Kidney tubule cell (primary cell): ENCODE measurements around the gene LRRC4.

ENCODE experiments used
- DNase-seq: peaks from one replicate; pipeline ENCODE4 v3.0.0-alpha.2; 2018; ENCODE audit warnings: low spot score

The LRRC4 gene

DNA sequence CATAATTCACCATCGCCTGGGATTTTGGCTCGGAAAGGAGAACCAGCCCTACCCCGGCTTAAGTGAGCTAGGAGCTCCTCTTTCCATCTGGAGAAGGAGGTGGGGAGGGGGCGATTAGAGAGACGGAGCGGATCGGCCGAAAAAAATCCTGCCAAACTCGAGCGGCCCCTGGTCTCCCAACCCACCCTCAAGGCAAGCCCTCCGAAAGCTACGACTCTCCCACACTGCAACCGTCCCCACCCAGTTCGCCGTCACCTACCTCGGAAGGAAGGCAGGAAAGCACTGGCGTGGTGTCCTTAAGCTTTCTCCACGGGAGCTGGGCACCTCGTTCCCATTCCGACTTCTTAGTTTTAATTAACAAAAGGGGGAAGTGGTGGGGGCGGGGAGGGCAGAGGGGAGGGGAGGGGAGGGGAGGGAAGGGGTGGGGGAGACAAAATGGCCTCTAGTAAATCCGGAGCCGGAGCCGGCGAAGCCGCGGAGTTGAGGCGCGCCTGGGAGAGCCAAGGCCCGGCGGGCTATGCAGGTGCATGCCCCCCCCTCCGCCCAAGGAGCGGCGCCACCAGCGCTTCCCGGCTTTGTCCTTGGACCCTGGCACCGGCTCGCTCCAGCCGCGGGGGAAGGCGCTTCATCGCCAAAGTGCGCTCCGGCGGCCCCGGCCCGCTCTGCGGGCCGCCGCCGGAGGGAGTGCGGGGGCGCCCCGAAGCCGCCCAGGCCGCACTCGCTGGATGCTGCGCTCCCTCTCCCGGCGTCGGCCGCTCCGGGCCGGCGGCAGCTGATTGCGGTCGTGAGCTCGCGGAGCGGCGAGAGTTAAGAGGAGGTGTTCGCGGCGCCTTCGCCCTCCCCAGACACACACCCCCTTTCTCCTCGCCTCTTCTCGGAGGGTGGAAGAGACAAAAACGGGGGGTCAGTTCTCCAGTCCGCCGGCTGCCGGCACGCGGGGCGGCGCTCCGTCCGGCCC is at the start of gene LRRC4:
LRRC4 (minus strand) TSS at position 784 of the 958 bp plus-strand sequence. CDS start 797 bp downstream, outside the sequence.
- peak; percentile 50 for DNase-seq

- no peak for DNase-seq
These were observed 48.9 kb upstream of the LRRC4 start for GRCh38 chr7:128080169-128080568.

- no peak for DNase-seq
These were observed 47.1 kb upstream of the LRRC4 start for GRCh38 chr7:128078309-128078708.

DNA sequence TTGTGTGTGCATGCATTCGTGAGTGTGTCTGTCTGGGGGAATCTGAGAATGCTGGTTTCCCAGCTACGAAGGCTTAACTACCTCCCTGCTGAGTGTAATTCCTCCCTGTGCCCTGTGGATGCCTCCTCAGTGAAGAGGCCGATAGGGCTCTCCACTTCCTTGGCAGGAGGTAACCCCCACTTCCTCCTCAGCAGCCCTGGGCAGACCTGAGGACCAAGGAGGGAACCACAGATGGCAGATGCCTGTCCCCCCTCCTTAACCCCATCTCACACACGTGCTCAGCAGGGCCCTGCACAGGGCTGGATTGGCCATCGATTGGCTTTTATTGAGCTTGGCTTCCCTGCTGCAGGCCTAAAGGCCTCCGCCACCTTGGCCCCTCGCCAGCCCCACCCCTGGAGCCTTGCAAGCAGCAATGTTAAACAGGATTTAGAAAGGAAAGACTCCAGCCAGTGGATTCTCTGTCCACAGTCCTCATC is 45.6 kb upstream of the LRRC4 start:
- DNase-seq, result no peak

DNA sequence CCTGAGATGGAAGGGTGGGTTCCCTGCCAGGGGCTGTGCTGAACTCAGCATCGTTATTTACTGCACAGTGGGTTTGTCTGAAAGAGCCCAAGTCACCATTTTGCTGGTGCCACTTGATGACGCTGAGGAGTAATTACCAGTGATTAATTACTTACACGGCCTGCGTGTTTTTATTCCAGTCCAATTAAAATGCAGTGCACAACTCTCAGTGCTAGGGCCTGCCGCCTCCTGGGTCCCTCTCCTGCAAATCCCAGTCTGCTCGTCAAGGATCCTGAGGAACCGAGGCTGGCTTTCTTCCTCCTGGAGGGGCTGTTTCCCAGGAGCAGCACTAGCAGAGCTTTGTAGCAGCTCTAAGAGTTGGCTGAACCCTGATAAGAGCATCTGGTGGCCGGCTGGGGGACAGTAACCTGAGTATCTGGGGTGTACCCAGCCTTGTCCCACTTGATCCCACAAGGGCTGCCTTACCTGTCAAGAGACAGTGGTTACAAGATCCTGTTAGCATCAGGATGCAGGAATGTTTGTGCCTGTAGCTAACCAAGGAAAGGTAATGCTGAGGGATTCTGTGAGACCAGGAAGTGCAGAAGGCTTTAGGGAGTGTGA is 45.1 kb upstream of the LRRC4 start:
- DNase-seq, result no peak

DNA sequence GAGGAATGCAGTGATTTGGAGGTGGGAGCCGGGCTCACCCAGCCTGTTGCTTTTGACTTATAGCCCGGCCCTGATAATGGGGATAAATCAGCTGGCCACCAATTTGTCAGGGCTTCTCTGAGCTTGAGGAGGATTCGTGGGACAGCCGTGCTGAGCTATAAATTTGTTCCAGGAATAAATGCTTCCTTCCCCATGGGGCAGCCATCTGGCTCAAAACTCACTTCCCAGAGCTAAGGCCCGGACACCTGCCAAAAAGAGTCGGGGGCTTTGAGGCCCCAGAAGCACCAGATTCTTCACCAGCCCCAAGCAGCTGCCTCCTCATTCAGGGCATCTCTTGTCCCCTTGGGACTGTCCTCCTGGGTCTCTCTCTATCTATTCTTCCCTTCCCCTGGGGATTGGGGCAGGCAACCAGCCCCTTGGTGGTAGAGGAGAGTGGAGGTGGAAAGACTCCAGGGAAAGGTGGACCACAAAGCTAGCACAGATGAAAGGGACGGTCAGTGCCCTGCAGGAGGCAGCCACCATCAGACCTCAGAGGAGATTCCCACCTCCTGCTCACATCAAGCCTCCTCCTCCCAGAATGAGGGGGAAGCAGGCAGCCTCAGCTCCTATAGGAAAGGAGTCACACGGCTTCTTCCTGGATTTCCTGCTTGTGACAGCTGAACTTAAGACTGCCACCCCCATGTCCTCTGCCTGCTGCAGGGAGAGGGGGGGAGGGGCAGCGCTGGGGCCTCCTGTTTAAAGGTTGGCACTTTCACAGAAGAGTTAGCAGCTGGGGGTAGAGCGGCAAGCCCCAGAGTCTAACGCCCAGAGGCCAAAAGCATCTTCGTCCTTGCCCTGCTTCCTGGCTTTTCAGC is 44.2 kb upstream of the LRRC4 start:
- no peak for DNase-seq

GRCh38 chr7:128074736-128075135 is 43.5 kb upstream of the LRRC4 start:
- DNase-seq, result no peak

DNA sequence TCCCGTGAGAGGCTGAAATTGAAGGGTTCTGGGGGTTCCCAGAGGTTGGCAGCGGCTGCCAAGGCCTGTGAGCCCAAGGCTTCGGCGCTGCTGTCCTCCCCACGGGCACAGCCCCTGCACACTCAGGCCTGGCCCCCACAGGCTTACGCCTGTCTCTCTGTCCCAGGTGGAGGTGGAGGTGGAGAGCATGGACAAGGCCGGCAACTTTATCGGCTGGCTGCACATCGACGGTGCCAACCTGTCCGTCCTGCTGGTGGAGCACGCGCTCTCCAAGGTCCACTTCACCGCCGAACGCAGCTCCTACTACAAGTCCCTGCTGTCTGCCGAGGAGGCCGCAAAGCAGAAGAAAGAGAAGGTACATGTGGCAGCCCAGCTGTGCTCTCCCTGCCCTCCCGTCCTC is 43.1 kb upstream of the LRRC4 start:
- no peak for DNase-seq

- DNase-seq, result no peak
These were observed 42.6 kb upstream of the LRRC4 start for GRCh38 chr7:128073671-128074310.

- DNase-seq, result no peak
These were observed 40.6 kb upstream of the LRRC4 start for GRCh38 chr7:128071801-128072200.

DNA sequence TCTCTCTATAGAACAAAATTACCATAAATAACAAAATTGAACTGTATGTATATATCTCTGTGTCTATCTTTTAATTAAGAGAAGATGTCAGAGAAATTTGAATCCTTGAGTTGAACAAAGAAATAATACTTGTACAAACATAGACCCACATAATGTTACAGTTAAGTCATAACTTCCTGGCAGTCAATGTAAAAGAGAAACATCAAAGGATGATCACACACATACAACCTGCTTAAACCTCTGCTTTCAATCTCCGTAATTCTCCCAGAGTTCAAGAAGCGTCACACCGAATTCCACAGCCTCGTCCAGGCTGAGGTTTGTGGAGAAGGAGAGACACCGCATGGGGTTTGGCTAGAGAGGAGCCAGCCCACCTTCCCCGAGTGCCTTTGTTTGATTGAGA is 40.1 kb upstream of the LRRC4 start:
- no peak for DNase-seq

GRCh38 chr7:128069373-128070364 is 38.4 kb upstream of the LRRC4 start:
- DNase-seq, result no peak

DNA sequence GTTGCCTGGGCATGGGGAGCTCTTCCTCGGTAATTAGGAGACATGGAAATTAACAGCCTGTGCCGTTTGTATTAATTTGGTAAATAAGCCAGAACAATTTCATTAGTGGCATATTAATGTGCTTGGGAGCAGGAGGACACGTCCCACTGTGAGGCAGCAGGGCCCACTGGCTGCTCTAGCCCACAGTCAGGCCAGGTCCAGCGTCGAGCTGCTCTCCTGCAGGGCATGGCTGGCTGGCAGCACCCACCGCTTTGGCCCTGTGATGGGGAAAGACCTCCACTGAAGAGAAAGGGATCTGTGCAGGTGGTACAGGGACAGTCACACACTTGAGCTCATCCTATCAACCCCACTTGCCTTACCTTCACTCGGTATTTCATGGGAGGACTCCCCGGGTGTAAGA is 37.5 kb upstream of the LRRC4 start:
- DNase-seq, result no peak

DNA sequence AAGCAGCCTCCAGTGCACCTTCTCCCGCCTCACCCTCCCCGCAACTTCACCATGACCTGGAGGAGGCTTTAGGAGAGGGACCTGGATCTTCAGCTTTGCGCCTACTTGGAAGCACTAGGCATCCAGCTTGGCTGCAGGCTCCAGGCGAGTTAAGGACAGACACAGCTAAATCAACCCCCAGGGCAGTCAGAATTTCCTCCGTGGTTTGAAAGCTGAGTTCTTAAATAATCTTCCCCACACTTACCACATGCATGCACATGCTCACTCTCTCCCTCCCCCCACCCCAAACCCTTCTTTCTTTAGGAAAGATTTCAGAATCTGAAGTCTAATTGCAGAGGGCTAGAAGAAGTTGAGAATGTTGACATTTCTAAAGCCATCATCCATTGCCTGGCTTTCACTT is 36.7 kb upstream of the LRRC4 start:
- DNase-seq, result no peak

DNA sequence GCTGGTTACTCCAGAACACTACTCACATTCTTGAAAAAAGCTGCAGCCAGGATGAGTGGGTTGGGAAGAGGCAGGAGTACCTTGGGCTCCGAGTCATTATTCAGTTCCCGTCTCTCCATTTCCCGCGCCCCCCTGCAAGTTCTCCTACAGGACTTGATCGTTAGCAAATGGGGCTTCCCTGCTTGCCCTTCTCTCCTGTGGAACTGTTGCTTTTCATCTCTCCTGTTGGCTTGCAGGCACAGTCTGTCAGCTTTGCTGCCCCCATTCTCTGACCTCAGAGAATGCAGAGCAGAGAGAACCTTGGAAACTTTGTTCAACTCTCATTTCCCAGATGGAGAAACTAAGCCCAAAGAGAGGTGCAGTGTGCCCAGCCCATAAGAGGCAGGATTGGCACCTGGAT is 35.6 kb upstream of the LRRC4 start:
- no peak for DNase-seq

DNA sequence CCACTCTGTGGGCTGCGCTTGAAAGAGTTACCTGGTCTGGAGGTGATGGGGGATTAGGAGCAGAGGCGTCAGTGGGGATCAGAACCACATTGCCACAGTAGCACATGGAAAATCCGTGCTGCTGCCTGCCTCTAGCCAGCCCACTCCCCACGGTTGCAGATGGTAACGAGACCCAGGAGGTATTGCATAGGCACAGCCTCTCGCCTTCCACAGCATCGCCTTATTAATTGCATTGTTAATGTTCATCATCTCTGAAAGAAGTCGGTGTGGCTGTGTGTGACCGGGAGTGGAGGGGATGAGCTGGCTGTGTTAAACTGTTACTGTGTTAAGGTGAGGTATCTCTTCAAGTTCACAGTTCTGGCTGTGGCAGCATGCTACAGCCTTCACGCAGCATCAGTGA is 35.2 kb upstream of the LRRC4 start:
- DNase-seq, result no peak

GRCh38 chr7:128065872-128066271 is 34.6 kb upstream of the LRRC4 start:
- no peak for DNase-seq

DNA sequence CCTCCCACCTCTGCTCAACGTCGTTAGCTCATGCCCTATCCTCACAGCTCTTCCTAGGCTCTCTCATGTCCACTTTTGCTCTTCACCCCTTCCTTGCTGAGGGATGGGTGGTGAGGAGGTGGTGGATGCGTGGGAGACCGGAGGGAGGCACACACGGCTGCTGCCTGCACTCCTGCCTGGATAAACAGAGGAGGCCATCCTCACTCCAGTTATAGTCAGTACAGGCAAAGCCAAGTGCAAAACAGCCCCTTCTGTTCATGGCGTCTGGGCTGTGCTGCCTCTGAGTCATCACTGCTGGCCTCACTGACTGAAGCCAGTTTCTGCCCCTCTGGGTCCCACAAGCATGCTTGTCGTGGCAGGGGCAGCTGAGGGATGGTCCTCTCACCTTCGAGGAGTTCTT is 31.9 kb upstream of the LRRC4 start:
- no peak for DNase-seq

GRCh38 chr7:128060018-128060417 is 28.8 kb upstream of the LRRC4 start:
- DNase-seq, result no peak

- DNase-seq, result no peak
These were observed 28.1 kb upstream of the LRRC4 start for GRCh38 chr7:128059143-128059988.
